Colon (tissue), 2 donors: Measurements from ENCODE around the gene CPXM2.

Source experiments
- FAIRE-seq: peaks from 2 replicates; lab custom pipeline; 2012; peaks lifted over from hg19 to GRCh38; lab: Jason Lieb, UNC
- donor health status: control.
- donor health status: control.

The CPXM2 gene

DNA sequence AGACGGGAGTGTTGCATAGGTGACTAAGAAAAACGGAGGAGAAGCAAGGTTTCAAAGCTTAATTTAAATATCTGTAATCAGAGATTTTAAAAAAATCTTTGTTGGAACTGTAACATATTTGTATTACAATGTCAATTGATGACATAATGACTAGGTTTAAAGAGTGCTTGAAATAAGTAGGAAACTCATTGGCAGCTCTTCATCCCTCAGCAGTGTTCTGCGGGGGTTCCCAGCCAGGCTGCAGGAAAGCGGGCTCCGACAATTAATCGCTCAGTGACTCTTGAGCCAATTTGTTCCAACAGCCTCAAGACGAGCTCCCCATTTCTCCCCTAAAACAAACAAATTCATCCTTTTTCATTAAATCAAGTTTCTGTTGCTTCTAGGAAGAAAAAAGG, 22.6 kb downstream of the CPXM2 start:
- FAIRE-seq: no peak

DNA sequence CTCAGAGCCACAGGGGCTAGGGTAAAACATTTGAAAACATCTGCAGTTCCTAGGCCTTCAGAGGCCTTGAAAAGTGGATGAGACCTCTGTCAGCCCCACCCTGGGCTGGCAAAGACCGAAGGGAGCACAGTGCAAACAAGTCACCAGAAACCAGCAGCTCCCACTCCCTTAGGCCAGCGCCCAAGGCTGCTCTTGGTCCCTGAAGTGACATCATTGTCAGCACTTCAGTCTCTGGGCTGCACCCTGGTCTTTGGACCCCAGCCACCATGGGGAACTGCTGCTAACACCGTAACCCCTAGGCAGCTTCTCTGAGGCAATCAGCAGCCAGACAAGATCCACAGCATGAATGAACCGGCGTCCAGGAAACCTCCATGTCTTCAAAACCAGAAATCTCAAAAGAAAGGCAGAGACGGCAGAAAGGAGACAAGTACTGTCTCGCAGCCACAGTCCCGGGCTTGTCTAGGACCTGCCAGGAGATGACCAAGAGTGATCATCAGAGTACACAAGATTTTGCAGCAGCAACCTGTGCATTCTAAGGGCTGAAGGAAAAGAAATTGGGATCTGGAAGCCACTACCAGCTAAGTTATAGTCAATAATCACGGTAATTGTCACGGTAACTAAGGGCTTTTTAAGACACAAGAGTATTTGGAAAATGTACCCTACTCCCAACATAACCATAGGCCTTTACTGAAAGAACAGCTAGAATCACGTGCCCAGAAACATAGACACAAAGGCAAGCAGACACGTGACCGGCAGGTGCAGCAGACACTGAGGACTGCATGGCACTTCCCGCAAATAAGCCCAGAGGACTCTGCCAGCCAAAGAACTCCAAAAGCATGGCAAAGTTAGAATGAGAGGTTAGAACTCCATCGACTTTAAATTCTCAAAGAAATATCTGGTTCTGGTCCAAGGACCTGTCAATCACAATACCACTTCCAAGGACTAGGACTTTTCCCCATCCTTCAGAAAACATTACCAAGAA, 23.3 kb downstream of the CPXM2 start:
- no peak for FAIRE-seq

DNA sequence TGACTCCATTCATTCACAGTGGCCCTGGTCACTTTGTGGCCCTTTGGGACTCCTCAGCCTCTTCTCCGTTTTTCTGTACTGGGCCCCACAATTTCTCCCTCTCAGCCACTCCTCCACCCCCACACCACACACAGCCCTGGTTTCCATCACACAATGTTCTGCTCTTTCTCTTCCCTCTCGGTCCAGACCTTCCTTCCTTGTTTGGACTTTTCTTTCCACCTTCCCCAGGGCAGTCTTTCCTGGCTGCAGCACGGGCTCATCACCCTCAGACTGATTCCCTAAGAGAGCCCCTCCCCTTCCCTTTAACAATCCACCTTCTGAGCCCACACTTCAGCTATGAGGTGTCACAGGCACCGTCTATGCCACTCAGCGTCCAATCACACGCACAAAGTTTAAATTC, 25.7 kb downstream of the CPXM2 start:
- FAIRE-seq: no peak

DNA sequence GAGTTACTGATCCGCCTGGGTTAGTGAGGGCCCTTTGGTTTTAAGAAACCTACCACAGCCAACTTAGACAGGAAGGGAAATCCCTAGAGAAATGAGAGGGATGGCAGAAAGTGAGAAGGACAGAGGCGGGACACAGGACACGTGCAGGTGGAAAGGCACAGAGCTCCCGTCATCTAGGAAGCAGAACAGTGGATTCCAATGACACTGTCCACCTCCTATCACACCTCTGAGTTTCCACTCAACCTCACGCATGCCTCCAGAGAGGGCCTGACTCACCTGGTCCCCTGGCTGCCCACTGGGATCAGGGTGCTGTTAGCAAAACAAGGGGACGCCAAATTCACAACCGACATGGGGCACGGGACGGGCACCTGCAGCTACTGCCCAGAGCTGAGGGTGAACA, 26.3 kb downstream of the CPXM2 start:
- no peak for FAIRE-seq

DNA sequence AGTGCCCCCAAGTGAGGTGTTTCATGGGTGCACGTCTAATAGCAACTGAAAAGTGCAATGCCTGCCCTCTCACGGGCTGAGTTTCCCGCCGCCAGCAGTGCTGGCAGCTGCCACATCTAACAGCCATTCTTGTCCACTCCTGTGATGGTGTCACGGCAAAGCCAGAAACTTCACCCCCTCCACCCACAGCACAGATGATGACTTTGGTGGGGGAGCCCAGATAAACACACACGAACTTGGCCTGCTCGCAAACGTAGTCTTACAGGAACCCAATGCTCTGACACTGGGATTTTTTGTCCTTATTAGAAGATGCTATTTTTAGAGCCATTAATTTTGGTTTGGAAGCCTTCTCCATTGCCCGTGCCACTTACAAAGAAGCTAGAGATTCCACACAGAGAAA, 26.7 kb downstream of the CPXM2 start:
- no peak for FAIRE-seq

DNA sequence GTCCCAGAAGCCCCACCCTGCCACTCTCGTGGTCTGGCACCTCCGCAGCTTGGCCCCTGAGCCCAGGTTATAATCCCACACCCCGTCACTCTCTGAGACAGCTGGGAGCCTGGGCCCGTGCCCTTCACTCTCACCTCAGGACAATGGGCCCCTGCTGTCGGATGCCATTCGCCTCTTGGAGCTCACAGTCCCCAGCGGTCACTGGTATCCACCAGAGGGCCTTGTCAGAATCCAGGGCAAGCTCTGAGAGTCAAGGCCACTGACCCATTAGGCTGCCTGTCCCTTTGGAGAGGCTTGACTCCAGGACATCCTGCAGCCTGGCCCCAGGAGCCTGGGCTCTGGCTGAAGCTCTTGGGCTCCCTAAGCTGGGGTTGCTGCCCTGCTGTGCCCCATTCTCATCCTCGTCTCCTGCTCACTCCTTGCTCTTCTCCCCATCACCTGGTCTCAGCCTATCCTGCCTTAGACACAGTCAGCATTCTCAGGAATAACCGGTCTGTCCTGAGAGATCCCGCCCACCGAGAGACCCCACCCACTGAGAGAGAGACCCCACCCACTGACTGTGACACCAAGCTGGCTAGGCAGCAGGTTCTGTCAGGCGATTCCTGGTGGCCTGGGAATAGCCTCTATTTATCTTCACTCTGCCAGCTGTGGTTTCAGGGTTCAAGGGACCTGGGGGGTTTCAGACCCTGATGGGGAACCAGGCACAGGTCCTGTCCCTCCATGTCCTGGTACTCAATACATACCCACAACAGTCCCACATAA, 27.7 kb downstream of the CPXM2 start:
- FAIRE-seq: no peak

DNA sequence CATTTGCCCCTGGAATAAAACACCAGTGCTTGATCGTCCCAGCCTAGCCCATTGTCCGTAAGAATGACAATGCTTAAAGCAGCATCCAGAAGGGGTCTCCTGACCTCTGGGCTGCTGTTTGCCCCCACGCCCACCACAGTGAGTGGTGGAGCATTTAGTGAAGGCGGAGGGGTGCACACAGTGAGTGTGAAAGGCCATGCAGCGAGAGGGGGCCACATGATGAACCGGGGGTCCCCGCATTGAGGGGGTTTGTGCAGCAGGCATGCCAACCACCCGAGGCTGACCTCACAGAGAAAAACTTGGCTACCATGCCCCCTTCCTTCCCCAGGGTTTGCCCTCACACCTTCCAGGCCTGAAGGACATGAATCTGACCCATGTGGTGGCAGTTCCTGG, 28.4 kb downstream of the CPXM2 start:
- no peak for FAIRE-seq

DNA sequence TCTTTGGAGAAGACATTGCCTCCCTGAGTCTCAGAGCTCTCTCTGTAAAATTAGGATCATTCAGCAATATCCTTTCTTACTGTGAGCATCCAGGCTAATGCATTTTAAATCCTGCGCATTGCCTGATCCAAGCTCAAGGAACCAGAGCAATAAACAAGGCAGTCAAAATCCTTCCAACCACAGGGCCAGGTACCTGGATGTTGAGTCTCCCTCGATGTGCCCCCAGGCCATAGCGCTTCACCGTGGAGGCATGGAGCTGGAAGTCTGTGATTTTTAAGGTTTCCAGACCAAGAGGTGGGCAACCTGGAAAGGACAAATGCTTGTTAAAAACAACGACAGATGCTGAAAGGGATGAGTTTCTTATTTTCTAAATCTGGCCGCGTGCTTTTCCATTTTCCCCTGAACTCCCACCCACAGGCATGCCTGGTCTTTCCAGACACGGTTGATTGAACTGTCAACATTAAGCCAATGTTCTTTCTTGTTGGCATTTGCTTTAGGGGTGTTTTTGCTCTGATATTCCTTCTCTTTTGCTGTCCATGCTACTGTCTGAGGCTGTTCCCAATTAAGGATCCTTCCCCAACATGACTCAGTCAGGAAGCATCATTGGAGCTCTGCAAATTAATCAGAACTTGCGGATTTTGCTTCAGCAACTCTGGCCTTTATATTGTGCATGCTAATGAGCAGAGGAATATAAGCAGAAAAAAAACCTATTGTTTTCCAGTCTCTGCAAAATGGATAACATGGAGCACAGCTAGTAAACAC, 29.0 kb downstream of the CPXM2 start:
- no peak for FAIRE-seq

DNA sequence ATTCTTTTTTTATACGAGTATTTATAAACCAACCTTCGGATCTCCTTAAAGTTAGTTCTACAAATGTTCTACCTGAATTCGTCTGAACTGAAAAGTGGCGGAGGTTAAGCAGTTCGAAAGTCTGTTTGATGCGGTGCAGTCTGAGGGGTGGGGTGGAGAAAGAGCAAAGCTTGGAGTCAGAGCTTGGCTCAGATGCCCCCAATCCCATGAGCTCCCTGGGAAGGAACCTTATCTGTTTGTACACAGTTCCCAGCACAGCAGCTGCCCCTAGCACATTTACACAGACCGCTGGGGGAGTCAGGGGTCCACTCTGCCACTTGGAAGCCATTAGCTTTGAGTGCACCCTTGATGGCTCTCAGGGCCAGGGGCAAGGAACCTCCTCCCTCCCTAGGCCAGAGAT, 30.8 kb downstream of the CPXM2 start:
- FAIRE-seq: no peak

DNA sequence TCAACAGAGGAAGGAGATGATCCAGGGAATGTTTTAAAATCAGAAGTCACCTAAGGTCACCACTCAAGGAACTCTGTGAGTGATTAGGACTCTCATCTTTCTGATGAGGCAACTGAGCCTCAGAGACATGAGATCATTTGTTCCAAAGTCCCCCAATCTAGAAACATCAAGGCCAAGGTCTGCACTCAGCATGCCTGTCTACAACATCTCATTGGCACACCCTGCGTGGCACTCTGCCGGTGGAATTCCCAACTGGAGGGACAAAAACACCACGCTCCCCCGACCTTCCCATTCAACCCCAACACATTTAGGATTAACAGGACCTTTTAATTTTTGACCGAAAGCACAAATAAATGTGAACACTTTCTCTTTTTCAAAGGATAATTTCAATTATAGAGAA, 31.4 kb downstream of the CPXM2 start:
- FAIRE-seq: no peak

DNA sequence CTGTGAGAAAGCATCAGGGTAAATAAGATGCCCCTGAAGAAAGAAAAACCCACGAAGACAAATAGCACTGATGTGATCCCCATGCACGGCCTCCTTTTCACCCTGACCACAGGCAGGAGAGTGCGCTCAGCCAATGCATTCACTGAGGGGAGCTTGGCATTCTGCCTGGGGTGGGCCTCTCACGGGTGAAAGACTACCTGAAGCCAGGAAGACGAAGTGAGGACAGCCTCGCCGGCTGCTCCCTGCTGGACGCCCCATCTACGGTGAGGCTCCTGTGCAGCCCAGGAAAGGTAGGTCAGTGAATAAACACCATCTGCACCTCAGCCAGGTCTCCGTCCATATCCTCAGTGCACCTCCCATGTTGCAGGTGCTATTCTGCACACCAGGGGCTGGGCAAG, 32.0 kb downstream of the CPXM2 start:
- no peak for FAIRE-seq

DNA sequence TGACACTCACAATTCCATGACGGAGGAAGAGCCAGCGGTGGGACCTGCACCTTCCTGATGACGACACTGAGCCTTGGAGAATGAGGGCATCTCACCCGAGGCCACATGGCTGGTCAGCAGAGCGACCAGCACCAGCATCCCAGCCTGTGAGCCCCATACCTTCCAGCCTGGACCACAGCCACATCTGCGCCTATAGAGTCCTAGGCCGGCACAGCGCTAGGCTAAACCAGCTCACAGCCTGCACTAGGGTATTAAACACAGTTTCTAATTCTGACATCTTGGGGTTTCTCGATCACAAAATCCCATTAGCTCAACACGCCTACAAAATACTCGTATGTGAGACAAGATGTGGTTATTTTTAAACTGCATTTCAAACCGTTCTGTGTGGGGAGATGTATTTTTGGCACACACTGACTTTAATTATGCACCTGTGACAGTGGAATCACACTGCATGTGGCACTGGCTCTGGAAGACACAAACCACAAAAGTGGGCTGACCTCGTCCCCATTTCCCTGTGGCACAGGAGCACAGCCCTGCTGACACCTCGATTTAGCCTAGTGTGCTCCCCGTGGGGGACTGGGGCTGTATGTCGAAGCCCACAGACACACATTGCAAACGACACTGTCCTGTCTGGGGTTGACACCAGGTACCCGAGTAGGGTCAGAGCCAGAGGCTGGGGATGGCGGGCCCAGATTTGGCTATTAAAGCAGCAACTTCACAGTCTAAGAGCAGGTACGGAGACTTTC, 32.5 kb downstream of the CPXM2 start:
- FAIRE-seq: no peak

DNA sequence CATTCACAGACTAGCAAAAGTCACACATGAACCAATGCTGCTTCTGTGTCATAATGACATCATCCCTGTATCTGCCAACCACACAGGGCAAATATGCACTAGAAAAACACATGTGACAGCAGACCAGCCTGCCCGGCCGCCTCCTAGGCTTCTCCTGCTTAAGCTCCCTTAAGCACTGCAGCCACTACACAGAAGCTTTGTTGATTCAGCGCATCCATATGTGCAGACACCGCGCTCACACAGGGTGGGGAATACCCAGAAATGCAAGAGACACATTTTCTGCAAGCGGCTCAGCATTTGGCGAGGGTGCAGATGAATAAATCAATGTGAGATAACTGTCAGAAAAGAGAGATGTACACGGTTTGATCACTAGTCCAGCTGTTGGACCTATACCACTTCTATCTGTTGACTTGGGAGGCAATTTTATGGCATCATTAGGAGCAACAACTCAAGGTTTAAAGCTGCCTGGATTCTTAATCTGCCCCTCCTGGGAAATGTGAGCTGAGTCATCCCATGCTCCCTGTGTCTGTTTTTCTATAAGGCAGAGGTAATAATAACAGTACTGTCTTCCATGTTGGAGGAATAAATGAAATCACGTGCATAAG, 33.4 kb downstream of the CPXM2 start:
- FAIRE-seq: no peak

DNA sequence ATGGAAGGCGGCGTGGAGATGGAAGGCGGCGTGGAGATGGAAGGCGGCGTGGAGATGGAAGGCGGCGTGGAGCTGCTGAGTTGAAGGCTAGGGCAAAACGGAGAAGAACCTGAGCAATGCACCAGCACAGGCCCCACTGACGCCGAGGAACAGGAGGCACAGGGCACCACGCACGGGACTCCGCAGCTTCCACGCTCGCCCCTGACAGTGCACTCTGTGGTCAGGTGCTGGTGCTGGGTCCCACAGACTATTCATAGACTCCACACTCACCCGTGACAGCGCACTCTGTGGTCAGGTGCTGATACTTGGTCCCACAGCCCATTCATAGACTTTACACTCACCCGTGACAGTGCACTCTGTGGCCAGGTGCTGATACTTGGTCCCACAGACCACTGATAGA, 34.0 kb downstream of the CPXM2 start:
- FAIRE-seq: no peak

DNA sequence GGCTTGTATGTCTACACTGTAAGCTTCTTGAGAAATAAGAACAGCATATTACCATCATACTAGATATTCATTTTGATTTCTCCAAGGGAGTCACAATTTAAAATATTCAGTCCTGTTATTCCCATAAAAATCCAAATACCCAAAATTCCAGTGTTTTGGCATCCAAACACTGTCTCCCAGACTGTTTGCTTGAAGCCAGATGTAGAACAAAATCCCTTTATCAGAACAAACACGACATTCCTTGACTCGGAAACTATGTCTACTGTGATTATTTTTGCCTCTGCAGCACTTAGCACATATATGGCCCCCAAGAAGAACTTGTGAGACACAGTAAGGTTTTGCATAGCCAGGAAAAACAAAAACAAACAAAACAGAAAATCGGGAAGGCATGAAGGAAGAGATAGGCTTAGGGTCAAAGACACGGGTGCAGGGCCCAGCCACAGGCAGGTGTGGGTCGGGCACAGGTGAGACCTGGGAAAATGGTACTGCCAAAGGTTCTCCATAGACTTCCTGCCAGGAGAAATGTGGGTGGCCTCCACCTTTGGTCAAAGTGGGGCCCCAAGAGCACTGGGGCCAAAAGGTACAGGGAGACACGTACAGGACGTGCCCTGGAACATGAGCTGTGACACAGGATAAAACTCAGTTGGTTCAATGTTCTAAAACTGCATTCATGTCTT, 36.5 kb downstream of the CPXM2 start:
- no peak for FAIRE-seq

DNA sequence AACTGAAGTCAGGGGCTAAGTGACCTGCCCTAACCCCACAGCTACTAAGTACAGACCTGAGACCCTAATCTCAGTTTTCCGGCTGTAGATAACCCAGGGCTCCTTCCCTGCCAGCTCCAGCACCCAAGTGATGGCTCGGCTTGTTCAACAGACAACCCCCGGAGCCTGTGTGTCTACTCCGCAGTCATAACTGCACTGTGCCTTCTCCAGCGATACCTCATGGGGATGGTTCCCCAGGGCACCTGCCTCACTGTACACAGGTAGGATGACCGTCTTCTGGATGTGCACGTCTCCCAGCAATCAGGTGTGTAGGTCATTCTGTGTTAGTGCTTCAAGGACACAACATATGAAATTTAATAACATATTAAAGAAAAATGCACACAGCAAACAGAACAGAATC, 37.1 kb downstream of the CPXM2 start:
- FAIRE-seq: no peak

DNA sequence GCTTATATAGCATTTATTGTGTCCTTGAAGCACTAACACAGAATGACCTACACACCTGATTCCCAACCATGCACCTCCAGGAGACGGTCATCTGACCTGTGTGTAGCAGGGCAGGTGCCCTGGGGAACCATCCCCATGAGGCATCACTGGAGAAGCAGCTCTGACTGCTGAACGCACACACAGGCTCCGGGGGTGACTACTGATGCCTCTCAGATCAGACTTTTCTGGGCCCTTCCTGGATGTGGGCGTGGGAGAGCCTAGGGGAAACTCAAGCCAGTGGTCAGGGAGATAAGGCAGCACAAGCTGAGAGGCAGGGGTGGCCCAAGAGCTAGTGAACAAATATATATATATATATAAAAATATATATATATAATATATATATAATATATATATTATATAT, 37.6 kb downstream of the CPXM2 start:
- peak; percentile 74 for FAIRE-seq

DNA sequence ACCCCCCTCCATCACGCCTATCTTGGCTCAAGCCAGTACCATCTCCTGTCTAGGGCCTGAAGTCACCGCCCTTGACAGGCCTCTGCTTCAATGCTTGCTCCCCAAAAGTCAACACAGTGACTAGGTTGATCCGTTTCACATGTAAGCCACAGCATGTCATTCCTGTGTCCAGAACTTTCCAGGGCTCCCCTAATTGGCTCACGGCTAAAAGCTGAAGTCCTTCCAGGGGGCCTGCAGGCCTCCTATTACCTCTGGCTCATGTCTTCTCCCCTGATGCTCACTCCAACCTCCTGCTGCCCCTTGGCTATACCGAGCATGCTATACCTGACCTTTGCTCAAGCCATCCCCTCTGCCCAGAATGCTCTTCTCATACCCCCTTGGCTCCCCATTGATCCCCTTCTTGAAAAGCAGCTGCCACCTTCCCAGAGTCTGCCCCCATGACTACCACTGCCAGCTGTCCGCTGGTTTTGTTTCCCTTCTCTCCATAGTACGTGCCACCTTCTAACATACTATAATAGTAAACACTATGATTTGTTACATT, 39.1 kb downstream of the CPXM2 start:
- FAIRE-seq: no peak

DNA sequence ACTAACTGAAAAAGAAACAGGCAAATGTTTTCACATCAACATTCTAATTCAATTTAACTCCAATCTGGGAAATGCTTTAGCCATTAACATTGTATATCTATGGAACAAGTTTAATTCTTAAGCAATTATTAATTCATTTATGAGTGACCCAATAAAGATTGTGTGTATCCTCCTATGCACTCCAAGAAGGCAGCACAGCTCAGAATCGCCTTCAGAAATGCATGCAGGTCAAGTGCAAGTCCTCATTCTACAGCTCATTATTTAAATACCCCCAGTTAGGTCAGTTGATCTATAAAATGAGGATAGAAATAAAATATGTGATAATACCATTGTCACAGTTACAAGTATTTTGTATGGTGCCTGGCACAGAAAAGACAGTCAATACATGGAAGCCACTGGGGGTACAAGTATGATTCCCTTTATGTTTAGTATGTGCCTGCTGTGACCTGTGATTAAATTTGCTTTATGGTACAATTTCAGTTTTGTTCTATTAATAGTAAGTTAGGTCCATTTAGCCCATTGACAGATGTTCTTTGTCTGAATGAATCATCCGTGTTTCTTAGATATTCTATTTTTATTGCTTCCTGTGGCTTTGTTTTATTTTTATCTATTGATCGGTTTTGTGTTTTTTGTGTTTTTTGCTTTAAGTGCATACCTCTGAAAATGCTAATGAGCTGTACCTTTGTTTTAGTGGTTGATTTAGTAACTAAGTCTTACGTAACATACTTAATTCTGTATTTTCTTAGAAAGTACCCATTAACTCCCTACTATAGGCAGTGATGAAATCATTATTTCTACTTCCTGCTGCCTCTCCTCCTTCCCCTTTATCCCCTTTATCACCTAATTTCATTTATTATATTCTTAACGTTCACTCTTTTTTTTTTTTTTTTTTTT, 42.8 kb downstream of the CPXM2 start:
- no peak for FAIRE-seq
